ENCODE measurements around the gene PRRX1.

Gene PRRX1

DNA sequence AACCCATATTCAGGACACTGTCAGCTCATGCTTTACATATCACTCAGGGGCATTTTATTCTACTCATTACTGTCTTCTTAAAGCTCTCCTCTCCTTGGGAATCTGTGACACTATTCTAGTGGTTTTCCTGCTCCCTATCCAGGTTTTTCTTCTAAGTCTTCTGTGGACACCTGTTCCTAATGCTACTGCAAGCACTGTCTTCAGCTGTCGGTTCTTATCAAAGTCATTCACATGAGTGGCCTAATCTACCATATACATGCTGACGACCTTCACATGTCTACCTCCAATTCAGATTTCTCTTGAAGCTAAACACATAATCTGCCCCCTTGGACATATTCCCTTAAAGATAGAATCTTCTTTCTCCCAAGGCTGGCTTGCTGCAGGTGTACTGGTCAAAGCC lies 39.8 kb upstream of the PRRX1 start:
- DNase-seq (ENCODE audit: low spot score): no peak
- TF ChIP-seq, protein P1, sequence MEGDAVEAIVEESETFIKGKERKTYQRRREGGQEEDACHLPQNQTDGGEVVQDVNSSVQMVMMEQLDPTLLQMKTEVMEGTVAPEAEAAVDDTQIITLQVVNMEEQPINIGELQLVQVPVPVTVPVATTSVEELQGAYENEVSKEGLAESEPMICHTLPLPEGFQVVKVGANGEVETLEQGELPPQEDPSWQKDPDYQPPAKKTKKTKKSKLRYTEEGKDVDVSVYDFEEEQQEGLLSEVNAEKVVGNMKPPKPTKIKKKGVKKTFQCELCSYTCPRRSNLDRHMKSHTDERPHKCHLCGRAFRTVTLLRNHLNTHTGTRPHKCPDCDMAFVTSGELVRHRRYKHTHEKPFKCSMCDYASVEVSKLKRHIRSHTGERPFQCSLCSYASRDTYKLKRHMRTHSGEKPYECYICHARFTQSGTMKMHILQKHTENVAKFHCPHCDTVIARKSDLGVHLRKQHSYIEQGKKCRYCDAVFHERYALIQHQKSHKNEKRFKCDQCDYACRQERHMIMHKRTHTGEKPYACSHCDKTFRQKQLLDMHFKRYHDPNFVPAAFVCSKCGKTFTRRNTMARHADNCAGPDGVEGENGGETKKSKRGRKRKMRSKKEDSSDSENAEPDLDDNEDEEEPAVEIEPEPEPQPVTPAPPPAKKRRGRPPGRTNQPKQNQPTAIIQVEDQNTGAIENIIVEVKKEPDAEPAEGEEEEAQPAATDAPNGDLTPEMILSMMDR (IDR thresholded peaks at IDR 0.05; ENCODE audit: extremely low read depth, insufficient read depth, missing control alignments): no peak
- in situ Hi-C loops (cut with MboI; ENCODE audit: low pct_unique_long_range_greater_than_20kb, low sequenced_read_pairs, unreplicated experiment): no loop called here

DNA sequence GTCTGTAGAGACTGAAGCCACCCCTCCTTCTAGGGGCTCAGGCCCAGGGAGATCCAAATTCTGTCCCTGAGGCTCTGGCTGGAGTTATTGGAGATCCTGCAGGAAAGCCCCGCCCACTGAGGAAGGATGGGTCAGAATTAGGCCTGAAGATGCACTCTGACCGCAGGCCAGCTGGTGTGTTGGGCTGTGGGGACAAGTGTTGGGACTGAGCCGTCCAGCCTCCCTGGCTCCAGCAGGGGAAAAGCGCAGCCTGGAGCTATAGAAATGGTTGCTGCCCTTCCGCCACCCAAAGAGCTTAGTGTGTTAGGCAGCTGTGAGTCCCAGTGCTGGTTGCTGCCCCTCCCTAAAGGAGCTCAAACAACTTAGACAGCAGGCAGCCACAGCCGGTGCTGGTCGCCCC lies 33.0 kb upstream of the PRRX1 start:
- TF ChIP-seq, protein P1 (IDR thresholded peaks at IDR 0.05; ENCODE audit: extremely low read depth, insufficient read depth, missing control alignments): no peak
- in situ Hi-C loops (cut with MboI; ENCODE audit: low pct_unique_long_range_greater_than_20kb, low sequenced_read_pairs, unreplicated experiment): no loop called here
- DNase-seq (ENCODE audit: low spot score): no peak

DNA sequence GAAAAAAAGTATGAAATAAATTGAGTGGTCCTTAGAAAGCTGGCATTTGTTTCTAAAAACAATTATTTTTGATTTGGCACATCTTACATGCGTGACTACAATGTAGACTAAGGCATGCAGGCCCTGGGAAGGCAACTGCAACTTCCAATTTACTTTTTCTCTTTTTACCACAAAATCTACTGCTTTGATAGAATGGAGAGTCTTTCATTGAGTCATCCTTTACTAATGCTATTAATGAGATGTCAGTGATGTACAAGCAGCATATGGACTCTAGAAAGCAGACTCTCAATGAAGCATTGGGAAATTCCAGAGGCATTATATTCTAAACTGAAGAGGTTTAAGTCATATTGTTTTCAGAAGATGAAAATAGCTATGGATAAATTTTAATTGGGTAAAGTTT lies 29.6 kb upstream of the PRRX1 start:
- no peak for DNase-seq (ENCODE audit: low spot score)
- TF ChIP-seq, protein P1 (IDR thresholded peaks at IDR 0.05; ENCODE audit: extremely low read depth, insufficient read depth, missing control alignments): no peak
- in situ Hi-C loops (cut with MboI; ENCODE audit: low pct_unique_long_range_greater_than_20kb, low sequenced_read_pairs, unreplicated experiment): no loop called here

DNA sequence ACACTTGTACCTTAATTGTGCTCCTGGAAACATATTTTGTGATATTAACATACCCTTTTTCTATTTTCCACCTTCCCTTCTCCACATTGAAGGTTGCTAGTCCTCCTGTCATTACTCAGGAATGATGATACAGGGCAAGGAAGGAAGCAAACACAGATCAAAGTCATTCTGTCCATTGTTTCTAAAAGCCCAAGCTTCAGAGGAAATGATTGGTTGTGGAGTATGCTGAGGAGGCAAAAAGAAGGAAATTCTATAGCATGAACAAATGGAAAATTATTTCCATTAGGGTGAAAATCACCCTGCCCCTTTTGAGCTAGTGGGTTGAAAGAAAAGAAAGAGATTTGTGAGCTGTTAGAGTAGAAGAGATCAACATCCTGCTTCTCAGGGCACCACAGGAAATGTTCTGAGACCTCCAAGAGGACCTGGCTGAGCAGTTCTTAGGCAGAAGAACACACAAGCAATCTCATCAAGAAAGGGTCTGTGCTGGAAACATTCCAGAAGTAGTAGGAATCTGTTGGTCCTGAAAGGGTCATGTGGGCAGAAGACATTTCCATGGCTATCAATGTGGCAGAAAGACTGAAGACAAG lies 29.0 kb upstream of the PRRX1 start:
- in situ Hi-C loops (cut with MboI; ENCODE audit: low pct_unique_long_range_greater_than_20kb, low sequenced_read_pairs, unreplicated experiment): no loop called here
- TF ChIP-seq, protein P1 (IDR thresholded peaks at IDR 0.05; ENCODE audit: extremely low read depth, insufficient read depth, missing control alignments): no peak
- DNase-seq (ENCODE audit: low spot score): no peak

DNA sequence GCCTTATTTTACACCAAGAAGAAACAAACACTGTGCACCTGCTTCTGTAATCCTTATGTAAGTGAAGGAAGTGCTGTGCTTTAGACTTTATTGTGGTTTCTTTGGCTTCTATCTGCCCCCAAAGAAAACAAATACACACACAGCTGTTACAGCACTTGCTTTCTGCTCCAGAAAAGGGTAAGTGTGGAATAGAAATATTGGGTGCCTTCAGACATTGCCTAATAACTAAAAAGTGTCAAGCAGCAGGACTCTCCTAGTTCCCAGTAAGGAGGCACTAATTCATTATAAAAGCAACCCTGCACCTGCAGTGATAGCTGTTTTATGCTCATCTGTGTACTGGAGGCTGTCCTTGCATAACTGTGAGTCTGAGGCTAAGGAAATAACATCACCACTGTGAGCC lies 23.4 kb upstream of the PRRX1 start:
- in situ Hi-C loops (cut with MboI; ENCODE audit: low pct_unique_long_range_greater_than_20kb, low sequenced_read_pairs, unreplicated experiment): no loop called here
- no peak for DNase-seq (ENCODE audit: low spot score)
- TF ChIP-seq, protein P1 (IDR thresholded peaks at IDR 0.05; ENCODE audit: extremely low read depth, insufficient read depth, missing control alignments): no peak

DNA sequence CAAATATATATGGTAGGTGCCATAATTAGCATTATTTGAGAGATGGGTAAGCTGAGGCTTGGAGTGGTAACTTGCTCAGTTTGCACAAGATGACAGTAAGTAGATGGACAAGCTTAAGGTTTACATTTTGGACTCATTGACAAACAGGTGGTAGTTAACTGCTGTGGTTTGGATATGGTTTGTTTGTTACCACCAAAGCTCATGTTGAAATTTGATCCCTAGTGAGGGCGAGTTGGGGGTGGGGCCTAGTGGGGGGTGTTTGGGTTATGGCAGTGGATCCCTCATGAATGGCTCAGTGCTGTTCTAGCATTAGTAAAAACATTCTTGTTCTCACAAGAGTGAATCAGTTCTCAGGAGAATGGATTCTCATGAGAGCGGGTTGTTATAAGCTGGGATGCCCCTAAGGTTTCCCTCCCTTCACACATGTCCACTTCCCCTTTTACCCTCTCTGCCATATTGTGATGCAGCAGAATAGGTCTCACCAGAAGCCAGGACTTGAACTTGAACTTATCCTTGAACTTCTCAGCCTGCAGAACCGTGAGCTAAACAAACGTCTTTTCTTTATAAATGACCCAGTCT lies 6.6 kb upstream of the PRRX1 start:
- no peak for DNase-seq (ENCODE audit: low spot score)
- in situ Hi-C loops (cut with MboI; ENCODE audit: low pct_unique_long_range_greater_than_20kb, low sequenced_read_pairs, unreplicated experiment): no loop called here

More for the DNA sequence above, 6.6 kb upstream of the PRRX1 start:
- TF ChIP-seq, protein P1 (IDR thresholded peaks at IDR 0.05; ENCODE audit: extremely low read depth, insufficient read depth, missing control alignments): no peak

Data from GM13977 (cell line).